Gastroesophageal sphincter (tissue), 4 donors: ENCODE measurements around the gene RAB6D. TPM values are rescaled to one million over a fixed set of nuclear protein-coding genes. Genes with fewer than 3 reads are reported as not detected.
"Not testable (repeated sequence)": the region's sequence is repeated elsewhere in the genome, so short reads cannot be mapped to it uniquely, and the experiment has no call there.

Experiments used
- ATAC-seq: fragments of 150-250 bp; one replicate; pipeline ENCODE4 v1.9.1; 2016; ENCODE audit warnings: mild to moderate bottlenecking, moderate library complexity
- H3K27ac ChIP-seq, 4 donors: fragments of 200-600 bp; sonication (generic) in 3 of 4; 1 replicate in 3 of 4; 2 replicates in 1 of 4; pipeline ENCODE4 v1.5.1; 2016 to 2019
- H3K27me3 ChIP-seq: fragments of 200-600 bp; sonication (generic); one replicate; pipeline ENCODE4 v1.5.1; 2019
- H3K36me3 ChIP-seq, 2 donors: fragments of 200-600 bp; sonication (generic); one replicate each; pipeline ENCODE4 v1.5.1; 2019; ENCODE audit warnings: control low read depth in 1 of 2
- H3K4me1 ChIP-seq, 3 donors: fragments of 200-600 bp; sonication (generic); 1 replicate in 2 of 3; 2 replicates in 1 of 3; pipeline ENCODE4 v1.5.1; 2016 to 2019; ENCODE audit warnings: control low read depth in 2 of 3
- H3K4me3 ChIP-seq, 2 donors: fragments of 200-600 bp; sonication (generic); one replicate each; pipeline ENCODE4 v1.5.1; 2019; ENCODE audit warnings: mild to moderate bottlenecking in 1 of 2, moderate library complexity in 1 of 2
- H3K9me3 ChIP-seq, 3 donors: fragments of 200-600 bp; sonication (generic); one replicate each; pipeline ENCODE4 v1.5.1; 2017 to 2019; ENCODE audit warnings: control low read depth in 2 of 3
- CTCF ChIP-seq, 4 experiments: fragments of 200-600 bp in 2 of 4; fragments of 450-650 bp in 2 of 4; sonication (generic) in 1 of 4; IDR thresholded peaks; one replicate each; pipeline ENCODE4 v1.5.1; 2017 to 2019; ENCODE audit warnings: antibody characterized with exemption in 4 of 4, mild to moderate bottlenecking in 2 of 4, moderate library complexity in 2 of 4
- EP300 ChIP-seq: sonication (generic); formaldehyde crosslinking; IDR thresholded peaks from one replicate; pipeline ENCODE4 v1.6.1; 2017; ENCODE audit warnings: antibody characterized with exemption, mild to moderate bottlenecking
- POLR2A ChIP-seq, 2 donors: fragments of 450-650 bp; IDR thresholded peaks; one replicate each; pipeline ENCODE4 v1.6.1; 2017; ENCODE audit warnings: antibody characterized with exemption in 2 of 2, mild to moderate bottlenecking in 2 of 2, moderate library complexity in 1 of 2
- POLR2AphosphoS5 ChIP-seq: sonication (generic); formaldehyde crosslinking; IDR thresholded peaks from one replicate; pipeline ENCODE4 v1.6.1; 2017; ENCODE audit warnings: antibody characterized with exemption
- WGBS, 2 donors: methylation state at CpG; one replicate each; pipeline ENCODE4 v1.1.5; 2018; ENCODE audit warnings: low coverage in 1 of 2; 5-methylcytosine and 5-hydroxymethylcytosine counted together
- total RNA-seq, 4 donors: library from RNA; depleted of rRNA; stranded (reverse); fragments of >200 nt; gene quantifications; one replicate each; pipeline ENCODE4 v1.1.0, GENCODE V29; 2016

RAB6D gene
- total RNA-seq, 4 donors from 2014 or later = not detected

- Histone ChIP-seq H3K27ac (no peak overlapping the region), H3K4me3 (no peak overlapping the region), H3K4me1 (no peaks in the 10 kb centered on the region), H3K9me3 (no peaks in the 10 kb centered on the region), H3K36me3 (no peaks in the 10 kb centered on the region), H3K27me3 (peaks cover 10% of the 10 kb centered on the region)
- no peak for ATAC-seq
- no peak for TF ChIP-seq EP300
- TF ChIP-seq POLR2A (IDR thresholded peaks at IDR 0.05) = no peak
- TF ChIP-seq POLR2AphosphoS5 = no peak
- TF ChIP-seq CTCF (IDR thresholded peaks at IDR 0.05) = no peak
- WGBS, 2 donors = 73 to 83% methylated on average over 4 of the region's 4 CpGs
These were observed 14.9 kb downstream of the RAB6D start for GRCh38 chr2:131349021-131349420.

GRCh38 chr2:131347035-131347434, 16.9 kb downstream of the RAB6D start:
- WGBS, 2 donors = 84 to 85% methylated on average over 4 to 5 of the region's 7 CpGs
- H3K4me1 ChIP-seq, ATAC-seq: not testable (repeated sequence)

GRCh38 chr2:131339307-131339706, 24.7 kb downstream of the RAB6D start:
- H3K27ac ChIP-seq, H3K36me3 ChIP-seq, ATAC-seq, H3K27me3 ChIP-seq, H3K4me3 ChIP-seq, H3K4me1 ChIP-seq, H3K9me3 ChIP-seq: not testable (repeated sequence)
- WGBS, 2 donors = 64 to 67% methylated on average over 1 of the region's 1 CpG

More at GRCh38 chr2:131347035-131347434, 16.9 kb downstream of the RAB6D start:
- H3K27ac ChIP-seq, H3K36me3 ChIP-seq, H3K9me3 ChIP-seq, H3K27me3 ChIP-seq, H3K4me3 ChIP-seq: not testable (repeated sequence)

GRCh38 chr2:131335319-131335718, 28.6 kb downstream of the RAB6D start:
- not testable (repeated sequence) for H3K4me3 ChIP-seq, ATAC-seq, H3K36me3 ChIP-seq, H3K4me1 ChIP-seq, H3K27me3 ChIP-seq, H3K27ac ChIP-seq, H3K9me3 ChIP-seq
- TF ChIP-seq CTCF (IDR thresholded peaks at IDR 0.05) = peak in 1 of 4 experiments; percentile 18
- 7 to 27% methylated on average over 2 to 6 of the region's 6 CpGs for WGBS, 2 donors

GRCh38 chr2:131332709-131333108, 31.3 kb downstream of the RAB6D start:
- not testable (repeated sequence) for H3K4me3 ChIP-seq

GRCh38 chr2:131331000-131331399, 33.0 kb downstream of the RAB6D start:
- not testable (repeated sequence) for ATAC-seq, H3K36me3 ChIP-seq, H3K9me3 ChIP-seq, H3K4me1 ChIP-seq, H3K27ac ChIP-seq
- WGBS, 2 donors = 39% methylated on average over 9 of the region's 43 CpGs; no CpG with 5 or more reads in 1 of the 2 donors
- Histone ChIP-seq H3K27me3 (peaks cover 15% of the 10 kb centered on the region), H3K4me3 (peak overlapping the region in 1 of 2 donors; percentile 10)

More at GRCh38 chr2:131332709-131333108, 31.3 kb downstream of the RAB6D start:
- H3K4me1 ChIP-seq, H3K9me3 ChIP-seq, H3K36me3 ChIP-seq, ATAC-seq, H3K27ac ChIP-seq: not testable (repeated sequence)
- peaks cover 15% of the 10 kb centered on the region for H3K27me3 ChIP-seq
- 95 to 97% methylated on average over 3 of the region's 3 CpGs for WGBS, 2 donors

GRCh38 chr2:131322209-131322608, 41.8 kb downstream of the RAB6D start:
- Histone ChIP-seq H3K4me1 (no peaks in the 10 kb centered on the region), H3K9me3 (no peaks in the 10 kb centered on the region), H3K36me3 (no peaks in the 10 kb centered on the region), H3K27me3 (peaks cover 17% of the 10 kb centered on the region), H3K4me3 (no peak overlapping the region), H3K27ac (no peak overlapping the region)
- 83% methylated on average over 6 of the region's 6 CpGs; no CpG with 5 or more reads in 1 of the 2 donors for WGBS, 2 donors
- ATAC-seq = no peak
- TF ChIP-seq POLR2A (IDR thresholded peaks at IDR 0.05) = no peak
- no peak for TF ChIP-seq EP300
- no peak for TF ChIP-seq POLR2AphosphoS5
- no peak for TF ChIP-seq CTCF (IDR thresholded peaks at IDR 0.05)

GRCh38 chr2:131321344-131321743, 42.6 kb downstream of the RAB6D start:
- H3K4me3 ChIP-seq, H3K27ac ChIP-seq, H3K36me3 ChIP-seq, H3K9me3 ChIP-seq, ATAC-seq, H3K4me1 ChIP-seq: not testable (repeated sequence)
- H3K27me3 ChIP-seq = peaks cover 17% of the 10 kb centered on the region
- 100% methylated on average over 1 of the region's 1 CpG for WGBS, 2 donors

GRCh38 chr2:131311001-131311400, 53.0 kb downstream of the RAB6D start:
- not testable (repeated sequence) for H3K4me3 ChIP-seq, H3K4me1 ChIP-seq, H3K9me3 ChIP-seq, H3K27me3 ChIP-seq, ATAC-seq, H3K27ac ChIP-seq, H3K36me3 ChIP-seq
- 80 to 94% methylated on average over 1 to 2 of the region's 2 CpGs for WGBS, 2 donors
